ENCODE results near the gene PTPRN2.

Gene PTPRN2

DNA sequence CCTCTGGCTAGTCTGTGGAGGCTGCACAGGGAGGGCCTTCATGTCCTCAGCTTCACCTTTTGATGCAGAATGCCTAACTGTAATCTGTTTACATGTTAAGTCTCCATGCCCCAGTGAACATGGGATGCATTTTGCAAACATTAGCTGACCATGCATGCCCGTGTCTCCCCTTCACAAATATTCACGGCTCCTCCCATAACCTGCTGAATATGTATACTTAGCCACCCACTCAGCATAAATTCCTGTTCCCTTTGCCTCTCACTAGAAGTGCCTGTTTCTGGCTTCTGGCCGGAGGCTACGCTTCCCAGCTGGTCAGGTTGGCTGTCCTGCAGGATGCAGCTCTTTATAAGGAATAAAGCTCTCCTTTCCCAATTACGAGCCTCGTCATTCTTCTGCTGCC is 698.1 kb downstream of the PTPRN2 start:
- no peak for DNase-seq (ENCODE audit: low read depth in 2 of 2)

DNA sequence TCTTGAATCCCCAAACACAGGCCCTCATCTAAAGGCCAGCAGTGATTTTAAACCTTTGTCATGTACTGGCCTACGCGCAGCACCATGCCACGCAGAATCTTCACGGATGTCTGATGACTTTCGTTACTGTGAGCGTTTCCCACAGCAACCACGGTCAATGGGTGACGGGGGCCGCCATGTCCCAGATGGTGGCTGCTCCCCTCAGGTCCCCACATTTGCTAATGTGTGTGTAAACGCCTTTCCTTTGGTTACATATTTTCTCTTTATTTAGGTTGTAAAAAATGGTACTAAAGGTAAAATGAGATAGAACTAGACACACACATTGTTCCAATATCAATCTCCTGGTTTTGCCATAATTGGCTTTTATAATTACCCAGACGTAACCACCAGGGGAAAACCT is 699.0 kb downstream of the PTPRN2 start:
- no peak for DNase-seq (ENCODE audit: low read depth in 2 of 2)

DNA sequence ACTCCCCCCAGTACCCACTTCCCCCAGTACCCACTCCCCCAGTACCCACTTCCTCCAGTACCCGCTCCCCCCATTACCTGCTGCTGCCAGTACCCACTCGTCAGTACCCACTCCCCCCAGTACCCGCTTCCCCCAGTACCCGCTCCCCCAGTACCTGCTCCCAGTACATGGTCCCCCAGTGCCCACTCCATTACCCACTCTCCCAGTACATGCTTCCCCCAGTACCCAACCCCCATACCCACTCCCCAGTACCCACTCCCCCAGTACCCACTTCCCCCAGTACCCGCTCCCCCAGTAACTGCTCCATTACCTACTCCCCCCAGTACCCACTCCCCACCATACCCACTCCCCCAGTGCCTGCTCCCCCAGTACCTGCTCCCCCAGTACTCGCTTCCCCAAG is 700.2 kb downstream of the PTPRN2 start:
- no peak for DNase-seq (ENCODE audit: low read depth in 2 of 2)

DNA sequence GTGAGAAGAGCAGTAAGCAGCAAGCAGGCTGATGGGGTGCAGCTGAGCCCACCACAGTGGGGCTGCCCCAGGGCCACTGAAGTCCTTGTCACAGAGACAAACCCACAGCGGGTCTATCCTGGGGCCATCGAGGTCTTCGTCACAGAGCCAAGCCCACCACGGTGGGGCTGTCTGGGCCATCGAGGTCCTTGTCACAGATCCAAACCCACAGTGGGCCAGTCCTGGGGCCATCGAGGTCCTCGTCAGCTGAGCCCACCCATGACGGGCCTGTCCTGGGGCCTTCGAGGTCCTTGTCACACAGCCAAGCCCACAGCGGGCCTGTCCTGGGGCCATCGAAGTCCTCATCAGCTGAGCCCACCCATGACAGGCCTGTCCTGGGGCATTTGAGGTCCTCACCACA is 700.9 kb downstream of the PTPRN2 start:
- no peak for DNase-seq (ENCODE audit: low read depth in 2 of 2)

DNA sequence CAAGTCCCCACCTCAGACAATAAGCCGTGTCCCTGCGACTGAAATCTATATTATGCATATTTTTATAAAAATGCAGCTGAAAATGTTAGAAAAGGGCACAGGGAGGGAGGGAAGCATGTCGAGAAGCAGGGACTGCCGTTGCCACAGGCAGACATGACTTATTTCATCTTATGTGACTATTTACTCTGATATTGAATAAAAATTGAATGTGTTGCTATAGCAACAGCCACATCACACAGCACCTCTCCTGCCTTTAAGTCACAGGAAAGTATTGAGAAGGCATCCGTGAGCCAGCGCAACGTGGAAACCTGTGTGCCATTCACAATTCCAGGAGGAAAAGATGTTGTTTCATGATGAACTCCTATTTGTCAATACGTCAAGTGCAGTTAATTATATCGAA is 701.4 kb downstream of the PTPRN2 start:
- DNase-seq (ENCODE audit: low read depth in 2 of 2), result no peak

DNA sequence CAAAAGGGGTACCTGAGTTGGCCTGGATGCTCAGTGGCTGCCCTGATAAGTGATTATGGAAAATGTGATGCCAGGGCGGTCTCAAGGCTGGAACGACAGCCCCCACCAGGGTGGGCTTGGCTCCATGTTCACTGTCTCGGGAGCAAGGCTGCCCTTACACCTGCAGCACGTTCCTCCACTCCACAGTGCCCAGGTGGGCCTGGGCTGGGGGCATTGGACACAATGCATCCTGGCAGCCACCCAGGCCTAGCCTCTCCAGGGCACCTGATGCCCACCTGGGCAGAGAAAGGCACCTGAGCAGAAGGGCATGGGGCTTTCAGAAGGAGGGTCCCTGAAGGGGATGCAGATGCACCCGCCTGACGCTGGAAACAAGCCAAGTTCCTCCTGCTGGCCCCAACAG is 702.5 kb downstream of the PTPRN2 start:
- no peak for DNase-seq (ENCODE audit: low read depth in 2 of 2)

DNA sequence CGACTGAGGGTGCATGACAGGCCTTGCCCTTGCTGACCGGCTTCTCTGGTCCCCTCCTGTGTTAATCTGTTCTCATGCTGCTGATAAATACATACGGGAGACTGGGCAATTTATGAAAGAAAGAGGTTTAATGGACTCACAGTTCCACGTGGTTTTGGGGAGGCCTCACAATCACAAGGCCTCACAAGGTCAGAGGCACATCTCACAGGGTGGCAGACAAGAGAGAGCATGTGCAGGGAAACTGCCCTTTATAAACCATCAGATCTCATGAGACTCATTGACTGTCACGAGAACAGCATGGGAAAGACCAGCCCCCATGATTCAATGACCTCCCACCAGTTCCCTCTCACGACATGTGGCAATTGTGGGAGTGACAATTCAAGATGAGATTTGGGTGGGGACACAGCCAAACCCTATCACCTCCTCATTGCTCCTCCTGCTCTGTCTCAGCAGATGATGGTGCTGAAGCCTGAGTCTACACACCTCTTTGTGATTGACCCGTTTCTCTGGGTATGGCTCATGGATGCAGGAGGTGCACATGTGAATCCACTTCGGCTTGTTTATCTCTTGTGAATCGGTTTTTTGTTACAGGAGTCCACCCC is 703.1 kb downstream of the PTPRN2 start:
- no peak for DNase-seq (ENCODE audit: low read depth in 2 of 2)

DNA sequence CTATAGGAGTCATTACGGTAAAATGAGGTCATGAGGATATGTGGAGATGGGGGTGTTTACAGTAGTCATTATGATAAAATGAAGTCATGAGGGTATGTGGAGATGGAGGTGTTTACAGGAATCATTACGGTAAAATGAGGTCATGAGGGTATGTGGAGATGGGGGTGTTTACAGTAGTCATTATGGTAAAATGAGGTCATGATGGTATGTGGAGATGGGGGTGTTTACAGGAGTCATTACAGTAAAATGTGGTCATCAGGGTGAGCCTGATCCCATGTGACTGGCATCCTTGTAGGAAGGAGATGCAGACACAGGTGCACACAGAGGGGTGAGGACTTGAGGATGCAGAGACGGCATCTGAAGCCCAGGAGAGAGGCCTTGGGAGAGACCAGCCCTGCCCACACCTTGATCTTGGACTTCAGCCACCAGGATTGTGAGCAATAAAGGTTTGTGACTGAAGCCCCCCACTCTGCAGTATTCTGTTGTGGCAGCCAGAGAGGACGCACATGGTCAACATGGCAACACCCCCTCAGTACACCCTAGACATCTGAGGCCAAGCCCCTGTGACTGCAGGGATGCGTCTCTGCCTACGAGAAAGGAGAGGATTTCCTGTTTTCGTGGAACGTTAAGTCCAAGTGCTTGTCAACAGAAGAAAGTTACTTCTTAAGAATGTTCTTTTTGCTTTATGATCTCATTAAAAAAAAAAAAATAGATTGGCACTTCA is 706.4 kb downstream of the PTPRN2 start:
- DNase-seq (ENCODE audit: low read depth in 2 of 2), result no peak

DNA sequence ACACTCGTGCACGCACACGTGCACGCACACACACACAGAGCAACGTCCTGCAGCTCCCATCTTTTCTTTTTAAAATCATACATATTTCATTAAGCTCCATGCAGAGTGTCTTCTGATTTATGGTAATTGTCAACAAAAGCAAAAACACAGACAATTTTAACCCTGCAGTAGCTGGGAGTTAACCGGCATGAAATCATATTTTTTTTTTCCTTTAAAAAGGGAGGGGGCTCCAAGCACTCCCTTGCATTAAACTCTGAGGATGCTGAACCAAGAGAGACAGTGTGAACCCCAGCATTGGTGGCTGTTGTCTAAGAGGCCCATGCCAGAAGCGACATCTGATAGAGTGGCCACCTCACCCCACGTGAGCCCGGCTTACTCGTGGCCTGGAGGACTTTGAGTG is 708.2 kb downstream of the PTPRN2 start:
- DNase-seq (ENCODE audit: low read depth in 2 of 2), result no peak

DNA sequence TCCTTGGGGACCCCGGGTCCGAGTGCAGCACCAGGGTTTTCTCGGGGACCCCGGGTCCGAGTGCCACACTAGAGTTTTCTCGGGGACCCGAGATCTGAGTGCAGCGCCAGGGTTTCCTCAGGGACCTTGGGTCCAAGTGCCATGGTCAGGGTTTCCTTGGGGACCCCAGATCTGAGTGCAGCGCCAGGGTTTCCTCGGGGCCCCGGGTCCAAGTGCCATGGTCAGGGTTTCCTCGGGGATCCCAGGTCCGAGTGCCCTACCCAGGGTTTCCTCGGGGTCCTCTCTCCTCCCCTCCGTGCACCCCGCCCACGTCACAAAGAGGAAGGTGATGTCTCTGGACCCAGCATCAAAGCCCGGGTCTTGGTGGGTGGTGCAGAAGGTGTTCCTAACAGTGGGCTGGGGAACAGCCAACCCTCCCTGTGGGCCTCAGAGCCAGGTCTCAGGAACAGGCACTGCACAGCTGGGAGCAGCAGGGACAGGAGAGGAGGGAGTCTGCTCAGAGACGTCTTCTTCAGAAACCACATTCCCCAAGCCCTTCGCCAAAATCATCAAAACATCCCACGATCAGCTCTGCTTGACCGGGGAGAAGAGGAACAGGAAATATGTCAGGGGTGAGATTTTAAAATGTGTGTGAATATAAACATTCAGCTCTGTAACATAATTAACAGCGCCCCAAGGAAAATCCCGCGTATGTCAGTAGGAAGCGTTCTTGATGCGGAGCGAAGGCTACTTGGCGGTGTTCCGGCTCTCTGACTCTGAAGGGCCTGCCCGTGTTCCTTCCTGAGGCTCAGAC is 710.1 kb downstream of the PTPRN2 start:
- no peak for DNase-seq (ENCODE audit: low read depth in 2 of 2)

DNA sequence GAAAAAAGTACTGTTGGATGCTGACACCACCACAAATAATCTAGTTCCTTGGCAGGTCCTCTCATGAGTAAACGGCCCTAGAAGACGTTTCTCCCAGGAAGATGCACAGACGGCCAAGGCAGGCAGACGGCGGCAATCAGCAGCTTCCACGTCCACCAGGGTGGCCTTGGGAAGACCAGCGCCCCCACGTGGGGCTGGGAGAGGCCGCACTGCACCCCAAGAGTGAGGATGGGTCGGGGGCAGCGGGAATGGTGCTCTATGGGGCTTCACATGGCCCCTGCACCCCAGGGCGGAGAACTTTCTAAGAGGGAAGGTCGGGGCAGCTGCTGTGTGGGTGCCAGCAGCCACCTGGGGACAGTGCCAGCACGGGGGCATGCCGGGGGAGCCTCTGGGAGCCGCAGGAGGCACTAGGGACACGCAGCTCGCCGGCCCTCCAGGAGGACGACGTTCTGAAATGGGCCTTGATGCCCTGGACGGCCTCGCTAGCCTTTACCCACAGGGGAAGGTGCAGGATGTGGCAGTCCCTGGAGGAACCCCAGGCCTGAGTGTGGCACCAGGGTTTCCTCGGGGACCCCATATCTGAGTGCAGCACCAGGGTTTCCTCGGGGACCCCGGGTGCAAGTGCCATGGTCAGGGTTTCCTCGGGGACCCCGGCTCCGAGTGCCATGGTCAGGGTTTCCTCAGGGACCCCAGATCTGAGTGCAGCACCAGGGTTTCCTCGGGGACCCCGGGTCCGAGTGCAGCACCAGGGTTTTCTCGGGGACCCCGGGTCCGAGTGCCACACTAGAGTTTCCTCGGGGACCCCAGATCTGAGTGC is 710.9 kb downstream of the PTPRN2 start:
- no peak for DNase-seq (ENCODE audit: low read depth in 2 of 2)

DNA sequence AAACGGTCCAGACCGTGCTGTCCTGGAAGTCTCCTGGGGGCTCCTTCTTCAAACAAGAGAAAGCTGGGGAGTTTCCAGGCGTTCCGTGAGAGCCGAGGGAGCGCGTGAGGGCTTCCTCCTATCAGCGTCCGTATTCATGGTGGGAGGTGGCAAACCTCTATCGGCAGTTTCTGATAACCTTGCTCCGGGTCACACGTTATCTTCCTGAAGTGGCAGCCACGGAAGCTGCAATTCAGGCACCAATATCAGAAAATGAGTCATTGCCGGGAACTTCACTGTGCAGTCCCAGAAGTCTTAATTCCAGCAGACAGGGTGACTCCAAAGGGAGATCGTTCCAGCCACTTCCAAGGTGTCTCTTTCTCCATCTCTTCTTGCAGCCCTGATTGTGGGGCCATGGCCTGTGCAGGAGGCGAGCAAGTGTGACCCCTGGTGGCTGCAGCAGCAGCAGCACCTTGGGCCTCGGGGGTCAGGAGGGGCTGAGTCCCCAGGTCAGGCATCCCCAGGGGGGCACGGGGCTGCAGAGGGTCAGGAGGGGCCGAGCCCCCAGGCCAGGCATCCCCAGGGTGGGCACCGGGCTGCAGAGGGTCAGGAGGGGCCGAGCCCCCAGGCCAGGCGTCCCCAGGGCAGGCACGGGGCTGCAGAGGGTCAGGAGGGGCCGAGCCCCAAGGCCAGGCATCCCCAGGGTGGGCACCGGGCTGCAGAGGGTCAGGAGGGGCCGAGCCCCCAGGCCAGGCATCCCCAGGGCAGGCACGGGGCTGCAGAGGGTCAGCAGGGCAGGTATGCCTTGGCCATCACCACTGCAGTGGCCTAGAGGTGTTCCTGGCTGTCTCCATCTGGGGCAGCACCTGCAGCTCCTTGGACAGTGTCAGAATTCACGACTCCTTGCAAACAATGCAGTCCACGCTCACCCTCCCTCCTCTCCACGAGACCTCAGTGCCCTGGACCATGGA is 712.1 kb downstream of the PTPRN2 start:
- peak; percentile 23 to 43 for DNase-seq (ENCODE audit: low read depth in 2 of 2)

DNA sequence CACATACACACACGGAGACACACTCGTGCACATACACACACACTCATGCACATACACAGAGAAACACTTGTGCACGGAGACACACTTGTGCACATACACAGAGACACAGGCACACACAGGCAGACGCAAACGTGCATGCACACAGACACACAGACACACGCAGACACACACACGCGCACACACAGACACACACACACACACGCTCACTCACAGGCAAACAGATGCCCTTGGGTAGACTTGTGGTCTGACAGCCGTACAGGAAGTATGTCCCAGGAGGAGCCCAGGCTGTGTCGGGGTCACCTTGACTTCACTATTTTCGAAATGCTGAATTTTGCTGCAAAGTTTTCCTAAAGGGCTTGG is 712.8 kb downstream of the PTPRN2 start:
- no peak for DNase-seq (ENCODE audit: low read depth in 2 of 2)

DNA sequence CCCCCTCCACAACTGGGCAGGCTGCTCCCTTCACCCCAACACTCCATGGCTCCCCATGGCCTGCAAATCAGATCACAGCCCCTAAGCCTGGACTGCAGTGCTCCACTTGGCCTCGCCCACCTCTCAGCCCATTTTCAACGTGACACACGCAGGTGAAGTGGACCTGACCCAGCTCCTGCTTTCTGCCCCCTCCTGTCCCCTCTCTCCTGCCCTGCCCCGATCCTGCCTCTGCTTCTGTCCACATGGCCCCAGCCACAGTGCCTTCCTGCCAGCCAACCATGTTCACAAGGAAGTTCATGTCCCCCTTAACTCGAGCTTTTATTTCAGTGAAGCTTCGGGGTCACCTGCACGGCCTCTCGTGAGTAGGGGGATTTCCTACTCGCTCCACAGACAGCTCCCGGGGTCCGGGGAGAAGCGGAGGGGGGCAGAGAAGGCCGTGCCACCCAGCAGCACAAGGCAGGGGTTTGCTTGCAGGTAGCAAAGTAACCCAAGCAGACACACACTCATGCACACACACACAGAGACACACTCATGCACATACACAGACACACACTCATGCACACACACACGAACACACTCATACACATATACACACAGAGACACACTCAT is 713.3 kb downstream of the PTPRN2 start:
- DNase-seq (ENCODE audit: low read depth in 2 of 2), result no peak

DNA sequence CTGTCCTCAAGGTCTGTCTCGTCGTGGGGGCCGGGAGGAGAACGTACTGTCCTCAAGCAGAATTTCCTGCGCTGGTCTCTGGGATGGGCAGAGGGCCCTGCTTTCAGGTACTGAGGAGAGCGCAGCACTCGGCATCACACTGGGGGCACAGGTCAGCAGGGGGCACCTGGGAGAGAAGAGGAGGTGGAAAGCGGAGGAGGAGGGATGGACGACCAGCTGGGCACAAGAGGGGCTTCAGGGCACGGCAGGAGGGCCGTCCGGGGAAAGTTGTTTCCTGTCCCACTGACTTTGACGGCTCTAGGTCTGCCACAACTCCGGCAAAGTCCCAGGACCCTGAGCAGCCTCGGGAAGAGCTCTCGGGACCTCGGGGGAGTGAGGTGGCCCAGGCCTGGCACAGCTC is 714.0 kb downstream of the PTPRN2 start:
- DNase-seq (ENCODE audit: low read depth in 2 of 2), result no peak

DNA sequence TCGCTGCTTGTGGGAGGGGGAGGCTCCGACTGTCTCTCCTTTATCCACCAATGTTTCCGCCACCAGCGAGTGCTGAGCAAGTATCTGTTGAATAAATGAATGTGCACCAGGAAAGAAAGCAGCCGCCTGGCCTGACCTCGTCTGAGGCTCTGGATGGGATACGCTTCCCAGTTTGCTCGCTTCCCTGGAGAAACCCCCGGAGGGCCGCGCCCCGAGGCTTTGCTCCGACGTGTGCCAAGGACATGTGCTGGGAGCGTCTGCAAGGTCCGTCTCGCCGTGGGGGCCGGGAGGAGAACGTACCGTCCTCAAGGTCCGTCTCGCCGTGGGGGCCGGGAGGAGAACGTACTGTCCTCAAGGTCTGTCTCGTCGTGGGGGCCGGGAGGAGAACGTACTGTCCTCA is 714.4 kb downstream of the PTPRN2 start:
- DNase-seq (ENCODE audit: low read depth in 2 of 2), result no peak

DNA sequence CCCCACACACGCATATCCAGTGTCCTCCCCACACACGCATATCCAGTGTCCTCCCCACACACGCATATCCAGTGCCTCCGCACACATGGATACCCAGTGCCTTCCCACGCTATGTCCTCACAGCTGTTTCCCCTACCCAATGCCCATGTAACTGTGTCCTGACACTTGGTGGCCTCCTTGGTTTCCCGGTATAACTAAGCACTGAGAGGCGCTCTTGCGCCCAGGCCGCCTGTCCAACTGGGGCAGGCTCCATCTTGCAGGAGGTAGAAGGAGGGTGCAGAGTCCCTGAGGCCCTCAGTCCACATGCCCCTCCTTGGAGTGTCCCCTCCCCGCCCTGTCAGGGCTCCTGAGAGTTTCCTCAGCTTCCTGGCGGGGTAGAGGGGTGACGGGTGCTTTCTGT is 715.2 kb downstream of the PTPRN2 start:
- no peak for DNase-seq (ENCODE audit: low read depth in 2 of 2)

DNA sequence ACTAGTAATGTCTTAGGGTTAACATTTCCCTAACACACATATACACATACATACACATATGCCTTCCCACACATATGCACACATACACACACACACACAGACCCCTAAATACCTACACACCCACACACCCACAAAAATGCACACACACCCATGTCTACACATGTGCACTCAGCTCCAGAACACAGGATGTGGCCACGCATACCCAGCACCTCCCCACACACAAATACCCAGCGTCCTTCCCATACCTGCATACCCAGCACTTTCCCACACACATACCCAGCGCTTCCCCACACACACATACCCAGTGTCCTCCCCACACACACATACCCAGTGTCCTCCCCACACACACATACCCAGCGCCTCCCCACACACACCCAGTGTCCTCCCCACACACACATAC is 715.9 kb downstream of the PTPRN2 start:
- DNase-seq (ENCODE audit: low read depth in 2 of 2), result no peak

DNA sequence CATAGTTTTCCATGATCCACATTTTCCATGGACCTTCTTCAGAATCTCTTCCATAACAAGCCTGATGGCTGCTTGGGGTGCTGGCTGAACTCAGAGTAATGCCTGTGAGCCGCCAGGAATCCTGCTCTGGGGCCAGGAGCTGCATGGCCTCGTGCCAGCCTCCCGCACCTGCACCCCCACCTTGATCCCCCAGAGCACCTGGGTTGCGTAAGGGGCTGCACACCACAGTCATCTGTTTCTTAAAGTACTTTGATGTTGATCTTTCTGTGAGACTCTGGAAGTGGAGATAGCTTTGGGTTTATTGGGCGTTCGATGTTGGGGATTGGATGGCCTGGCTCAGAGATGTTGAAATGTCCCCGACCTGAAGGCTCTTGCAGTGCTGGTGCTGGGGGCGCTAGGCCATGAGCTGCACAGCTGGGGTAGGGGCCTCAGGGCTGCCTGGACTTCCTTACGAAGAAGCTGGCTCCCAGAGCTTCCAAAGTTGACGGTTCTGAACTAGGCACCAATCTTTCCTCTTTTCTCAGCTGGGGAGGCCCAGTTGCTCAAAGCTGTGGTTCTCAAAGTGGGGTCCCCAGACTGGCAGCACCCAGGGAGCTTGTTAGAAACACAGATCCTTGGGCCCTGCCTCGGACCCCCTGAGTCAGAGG is 716.9 kb downstream of the PTPRN2 start:
- DNase-seq (ENCODE audit: low read depth in 2 of 2), result no peak

DNA sequence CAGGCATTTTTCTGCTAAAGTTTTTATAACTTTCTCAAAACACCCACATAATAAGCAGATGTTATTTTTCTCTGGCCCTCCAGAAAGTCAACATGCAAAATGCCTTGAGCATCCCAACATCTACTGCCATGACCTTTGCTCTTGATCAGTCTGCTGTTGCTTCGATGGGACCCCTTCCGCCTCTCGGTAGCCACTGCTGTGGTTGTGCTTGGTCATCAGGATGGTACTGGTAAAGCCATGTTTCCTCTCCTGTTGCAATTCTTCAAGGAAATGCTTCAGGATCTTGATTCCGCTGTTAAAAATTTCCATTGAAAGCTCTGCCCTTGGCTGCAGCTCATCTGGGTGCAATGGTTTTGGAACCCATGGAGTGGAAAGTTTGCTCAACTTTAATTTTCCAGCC is 717.8 kb downstream of the PTPRN2 start:
- DNase-seq (ENCODE audit: low read depth in 2 of 2), result no peak

Measured in activated CD4-positive, alpha-beta T cell treated with anti-CD3 and anti-CD28 coated beads for 24 hours (primary cell).